ENCODE results near the gene AP4B1.
"Not testable (repeated sequence)": the region's sequence is repeated elsewhere in the genome, so short reads cannot be mapped to it uniquely, and the experiment has no call there.

Gene AP4B1

GRCh38 chr1:113904674-113905434, at the start of gene AP4B1, which contains the start of gene DCLRE1B:
Gene AP4B1, minus strand, starts transcription at chr1:113904799. Its CDS starts 82 bp downstream, at chr1:113904717.
Gene DCLRE1B, plus strand, starts transcription at chr1:113905326. Its CDS starts 261 bp downstream, at chr1:113905587.
- DNase-seq (ENCODE audit: low read depth in 2 of 2) = peak; percentile 88 to 95

GRCh38 chr1:113951719-113952118, 47.1 kb upstream of the AP4B1 start:
- DNase-seq (ENCODE audit: low read depth in 2 of 2) = no peak

- no peak for DNase-seq (ENCODE audit: low read depth in 2 of 2)
Observed at GRCh38 chr1:113950908-113951307, 46.3 kb upstream of the AP4B1 start.

- DNase-seq (ENCODE audit: low read depth in 2 of 2) = no peak
Observed at GRCh38 chr1:113949007-113949406, 44.4 kb upstream of the AP4B1 start.

- not testable (repeated sequence) for DNase-seq (ENCODE audit: low read depth in 2 of 2)
Observed at GRCh38 chr1:113948151-113948550, 43.6 kb upstream of the AP4B1 start.

- no peak for DNase-seq (ENCODE audit: low read depth in 2 of 2)
Observed at GRCh38 chr1:113947388-113948107, 42.9 kb upstream of the AP4B1 start.

GRCh38 chr1:113946678-113947387, 42.2 kb upstream of the AP4B1 start:
- no peak for DNase-seq (ENCODE audit: low read depth in 2 of 2)

- no peak for DNase-seq (ENCODE audit: low read depth in 2 of 2)
Observed at GRCh38 chr1:113946112-113946511, 41.5 kb upstream of the AP4B1 start.

- no peak for DNase-seq (ENCODE audit: low read depth in 2 of 2)
Observed at GRCh38 chr1:113945329-113945728, 40.7 kb upstream of the AP4B1 start.

GRCh38 chr1:113943028-113943811, 38.6 kb upstream of the AP4B1 start:
- no peak for DNase-seq (ENCODE audit: low read depth in 2 of 2)

- DNase-seq (ENCODE audit: low read depth in 2 of 2) = no peak
Observed at GRCh38 chr1:113942527-113942926, 37.9 kb upstream of the AP4B1 start.

- no peak for DNase-seq (ENCODE audit: low read depth in 2 of 2)
Observed at GRCh38 chr1:113941245-113941559, 36.6 kb upstream of the AP4B1 start.

GRCh38 chr1:113940365-113941244, 36.0 kb upstream of the AP4B1 start:
- DNase-seq (ENCODE audit: low read depth in 2 of 2) = peak in 1 of 2 donors; percentile 24

- DNase-seq (ENCODE audit: low read depth in 2 of 2) = no peak
Observed at GRCh38 chr1:113938192-113938591, 33.6 kb upstream of the AP4B1 start.

GRCh38 chr1:113937146-113937545, 32.5 kb upstream of the AP4B1 start:
- no peak for DNase-seq (ENCODE audit: low read depth in 2 of 2)

- DNase-seq (ENCODE audit: low read depth in 2 of 2) = no peak
Observed at GRCh38 chr1:113935970-113936369, 31.4 kb upstream of the AP4B1 start.

- no peak for DNase-seq (ENCODE audit: low read depth in 2 of 2)
Observed at GRCh38 chr1:113935176-113935575, 30.6 kb upstream of the AP4B1 start.

GRCh38 chr1:113934511-113935055, 30.0 kb upstream of the AP4B1 start:
- DNase-seq (ENCODE audit: low read depth in 2 of 2) = no peak

GRCh38 chr1:113934006-113934405, 29.4 kb upstream of the AP4B1 start:
- DNase-seq (ENCODE audit: low read depth in 2 of 2) = no peak

- no peak for DNase-seq (ENCODE audit: low read depth in 2 of 2)
Observed at GRCh38 chr1:113931451-113931851, 26.9 kb upstream of the AP4B1 start.

All from stimulated activated CD8-positive, alpha-beta memory T cell treated with anti-CD3 and anti-CD28 coated beads, Interleukin-2, amount 100 ng/mL, for 1 hour (primary cell).